Measurements from ENCODE around the gene UROC1. TPM values are rescaled to one million over a fixed set of nuclear protein-coding genes. Genes with fewer than 3 reads are reported as not detected.

The UROC1 gene
- total RNA-seq, 2 donors from 2014 or later: 0.17 TPM; not detected in 1

DNA sequence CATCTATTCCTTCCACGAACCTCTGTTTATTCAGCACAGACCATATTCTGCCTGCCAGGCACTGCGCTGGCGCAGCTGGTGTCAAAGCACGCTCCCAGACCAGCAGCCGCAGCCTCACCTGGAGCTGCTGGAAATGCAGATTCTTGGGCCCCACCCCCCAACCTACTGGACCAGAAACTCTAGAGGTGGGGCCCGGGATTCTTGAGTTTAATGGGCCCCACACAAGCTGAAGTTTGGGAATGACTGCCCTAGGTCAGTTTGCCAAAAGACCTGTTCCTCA, 13.4 kb upstream of the UROC1 start:
- DNase-seq (ENCODE audit: low spot score): no peak
- H3K27ac ChIP-seq: no peak overlapping the region
- H3K27me3 ChIP-seq (replicated peaks; ENCODE audit: insufficient read depth): no peaks in the 10 kb centered on the region
- H3K9me3 ChIP-seq: no peaks in the 10 kb centered on the region
- peaks cover 4% of the 10 kb centered on the region for H3K4me1 ChIP-seq (replicated peaks)
- intact Hi-C loops (cut with DNase I): no loop called here
- TF ChIP-seq, protein P1, sequence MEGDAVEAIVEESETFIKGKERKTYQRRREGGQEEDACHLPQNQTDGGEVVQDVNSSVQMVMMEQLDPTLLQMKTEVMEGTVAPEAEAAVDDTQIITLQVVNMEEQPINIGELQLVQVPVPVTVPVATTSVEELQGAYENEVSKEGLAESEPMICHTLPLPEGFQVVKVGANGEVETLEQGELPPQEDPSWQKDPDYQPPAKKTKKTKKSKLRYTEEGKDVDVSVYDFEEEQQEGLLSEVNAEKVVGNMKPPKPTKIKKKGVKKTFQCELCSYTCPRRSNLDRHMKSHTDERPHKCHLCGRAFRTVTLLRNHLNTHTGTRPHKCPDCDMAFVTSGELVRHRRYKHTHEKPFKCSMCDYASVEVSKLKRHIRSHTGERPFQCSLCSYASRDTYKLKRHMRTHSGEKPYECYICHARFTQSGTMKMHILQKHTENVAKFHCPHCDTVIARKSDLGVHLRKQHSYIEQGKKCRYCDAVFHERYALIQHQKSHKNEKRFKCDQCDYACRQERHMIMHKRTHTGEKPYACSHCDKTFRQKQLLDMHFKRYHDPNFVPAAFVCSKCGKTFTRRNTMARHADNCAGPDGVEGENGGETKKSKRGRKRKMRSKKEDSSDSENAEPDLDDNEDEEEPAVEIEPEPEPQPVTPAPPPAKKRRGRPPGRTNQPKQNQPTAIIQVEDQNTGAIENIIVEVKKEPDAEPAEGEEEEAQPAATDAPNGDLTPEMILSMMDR (IDR thresholded peaks at IDR 0.05): no peak
- no peak for TF ChIP-seq POLR2AphosphoS5 (IDR thresholded peaks at IDR 0.05)
- no peak for TF ChIP-seq POLR2A (IDR thresholded peaks at IDR 0.05)
- WGBS: 67% methylated on average over 6 of the region's 6 CpGs
- no peaks in the 10 kb centered on the region for H3K36me3 ChIP-seq
- H3K4me3 ChIP-seq: no peak overlapping the region

DNA sequence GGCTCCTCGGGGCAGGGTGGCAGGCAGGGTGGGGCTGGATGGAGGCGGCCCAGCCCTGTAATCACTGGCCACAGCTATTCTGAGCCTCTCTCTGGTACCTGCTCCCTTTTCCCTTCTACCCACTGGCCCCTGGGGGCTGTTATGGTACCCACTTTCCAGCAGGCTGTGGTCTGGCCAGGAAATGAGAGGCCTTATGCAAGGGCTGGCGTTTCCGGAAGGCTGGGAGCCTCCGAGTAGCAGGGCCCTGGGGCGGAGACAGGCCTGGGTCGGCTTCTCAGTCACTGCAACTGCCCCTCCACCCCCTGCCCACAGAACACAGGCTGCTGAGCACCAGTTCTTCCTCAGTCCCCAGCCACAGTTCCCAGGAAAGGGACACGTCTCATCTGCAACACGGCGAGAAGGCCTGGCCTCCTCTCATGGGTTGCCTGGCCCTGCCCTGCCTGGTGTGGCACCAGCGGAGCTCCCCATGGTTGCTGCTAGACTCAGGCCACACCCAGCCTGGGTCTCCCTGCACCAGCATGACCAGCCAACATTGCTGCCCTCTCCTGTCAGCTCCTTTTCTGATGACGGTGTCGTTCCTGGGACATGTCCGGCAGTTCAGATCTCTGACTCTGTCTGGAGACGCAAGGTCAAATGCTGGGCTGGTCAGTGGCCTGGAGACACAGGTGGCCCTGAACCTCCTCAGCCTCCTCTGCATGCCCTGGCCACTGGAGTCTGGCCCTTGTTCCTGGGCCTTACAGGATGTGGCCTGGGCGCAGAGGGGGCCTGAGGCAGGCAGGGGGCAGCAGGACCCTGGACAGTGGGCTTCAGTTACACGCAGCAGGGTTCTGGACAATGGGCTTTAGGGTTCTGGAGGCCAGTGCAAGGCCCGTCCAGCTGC, 12.8 kb upstream of the UROC1 start:
- no peak for TF ChIP-seq POLR2A (IDR thresholded peaks at IDR 0.05)
- TF ChIP-seq, protein P1 (IDR thresholded peaks at IDR 0.05): no peak
- TF ChIP-seq POLR2AphosphoS5 (IDR thresholded peaks at IDR 0.05): no peak
- no peak overlapping the region for H3K27ac ChIP-seq
- no peak for DNase-seq (ENCODE audit: low spot score)

DNA sequence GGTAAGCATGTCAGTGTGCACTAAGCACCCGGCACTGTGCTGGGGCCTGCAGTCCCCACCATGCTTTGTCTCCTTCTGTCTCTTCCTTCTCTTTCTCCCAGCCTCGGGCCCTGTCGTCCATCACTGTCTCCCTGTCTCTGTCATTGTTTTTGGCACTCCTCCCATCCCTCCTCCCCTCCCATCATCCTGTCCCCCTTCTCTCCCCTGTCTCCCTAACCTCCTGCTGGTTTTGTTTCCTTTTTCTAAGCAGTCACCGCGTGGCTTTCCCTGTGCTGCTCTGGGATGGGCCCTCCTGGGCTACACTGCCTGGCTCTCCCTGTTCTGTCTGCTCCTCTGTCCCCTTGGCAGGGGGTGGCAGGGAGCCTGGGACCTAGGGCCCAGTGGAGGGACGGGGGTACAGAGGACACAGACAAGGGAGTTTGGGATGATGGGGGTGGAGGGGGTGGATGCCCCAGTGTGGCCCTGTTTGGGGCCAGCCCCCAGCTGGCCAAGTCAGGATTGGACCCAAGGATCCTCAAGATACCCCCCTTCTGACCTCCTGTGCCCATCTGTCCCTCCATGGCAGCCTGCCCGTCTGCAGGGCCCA, 12.1 kb upstream of the UROC1 start:
- intact Hi-C loops (cut with DNase I): no loop called here
- Histone ChIP-seq H3K36me3 (no peaks in the 10 kb centered on the region), H3K27ac (no peak overlapping the region)

More for the DNA sequence above, 12.8 kb upstream of the UROC1 start:
- Histone ChIP-seq H3K9me3 (no peaks in the 10 kb centered on the region), H3K4me1 (replicated peaks) (peaks cover 4% of the 10 kb centered on the region), H3K27me3 (replicated peaks; ENCODE audit: insufficient read depth) (no peaks in the 10 kb centered on the region), H3K4me3 (no peak overlapping the region), H3K36me3 (no peaks in the 10 kb centered on the region)
- intact Hi-C loops (cut with DNase I): no loop called here
- 85% methylated on average over 18 of the region's 18 CpGs for WGBS

DNA sequence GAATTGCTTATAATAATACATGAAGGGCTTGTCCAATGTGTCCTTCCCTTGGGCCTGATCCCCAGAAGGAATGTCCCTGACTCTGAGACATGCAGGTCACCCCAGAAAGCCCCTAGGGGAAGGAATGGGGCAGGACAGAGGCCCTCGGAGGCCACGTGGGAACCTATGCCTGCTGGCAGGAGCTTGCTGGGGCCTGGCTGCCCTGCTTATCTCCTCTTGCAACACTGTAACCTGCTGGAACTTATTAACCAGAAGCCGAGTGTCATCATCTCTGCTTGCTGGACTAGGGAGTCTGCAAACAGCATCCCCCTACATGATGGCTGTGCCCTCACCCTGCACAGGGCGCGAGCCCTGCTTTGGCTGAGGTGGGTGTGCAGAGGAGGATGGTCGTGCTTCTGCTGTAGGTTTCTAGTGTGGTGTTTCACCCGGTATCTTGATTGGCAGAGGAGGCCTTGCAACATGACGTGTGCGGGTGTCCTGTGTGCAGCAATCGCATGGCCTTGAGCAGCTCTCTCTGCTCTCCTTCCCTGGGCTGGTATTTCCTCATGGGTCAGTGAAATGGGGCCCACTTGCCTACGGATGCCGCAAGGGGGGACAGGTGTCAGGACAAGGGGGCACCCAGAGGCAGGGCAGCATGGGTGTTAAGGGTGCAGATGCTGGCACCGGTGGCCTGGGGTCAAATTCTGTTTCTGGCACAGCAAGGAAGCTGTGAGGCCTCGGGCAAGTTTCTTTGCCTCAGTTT, 11.4 kb upstream of the UROC1 start:
- intact Hi-C loops (cut with DNase I): no loop called here

More for the DNA sequence above, 12.1 kb upstream of the UROC1 start:
- peaks cover 4% of the 10 kb centered on the region for H3K4me1 ChIP-seq (replicated peaks)
- no peak overlapping the region for H3K4me3 ChIP-seq
- no peaks in the 10 kb centered on the region for H3K9me3 ChIP-seq
- WGBS: 72% methylated on average over 6 of the region's 7 CpGs
- no peaks in the 10 kb centered on the region for H3K27me3 ChIP-seq (replicated peaks; ENCODE audit: insufficient read depth)
- TF ChIP-seq POLR2A (IDR thresholded peaks at IDR 0.05): no peak
- TF ChIP-seq, protein P1 (IDR thresholded peaks at IDR 0.05): no peak
- no peak for TF ChIP-seq POLR2AphosphoS5 (IDR thresholded peaks at IDR 0.05)
- no peak for DNase-seq (ENCODE audit: low spot score)

More for the DNA sequence above, 11.4 kb upstream of the UROC1 start:
- TF ChIP-seq POLR2A (IDR thresholded peaks at IDR 0.05) (no peak), POLR2AphosphoS5 (IDR thresholded peaks at IDR 0.05) (no peak)
- TF ChIP-seq, protein P1 (IDR thresholded peaks at IDR 0.05): no peak
- DNase-seq (ENCODE audit: low spot score): no peak
- H3K27me3 ChIP-seq (replicated peaks; ENCODE audit: insufficient read depth): no peaks in the 10 kb centered on the region
- H3K36me3 ChIP-seq: no peaks in the 10 kb centered on the region
- WGBS: 83% methylated on average over 14 of the region's 14 CpGs
- no peak overlapping the region for H3K27ac ChIP-seq
- peaks cover 4% of the 10 kb centered on the region for H3K4me1 ChIP-seq (replicated peaks)
- no peak overlapping the region for H3K4me3 ChIP-seq
- no peaks in the 10 kb centered on the region for H3K9me3 ChIP-seq

Data from prostate gland (tissue), 2 donors.